ENCODE results near the gene OR1F1.

DNA sequence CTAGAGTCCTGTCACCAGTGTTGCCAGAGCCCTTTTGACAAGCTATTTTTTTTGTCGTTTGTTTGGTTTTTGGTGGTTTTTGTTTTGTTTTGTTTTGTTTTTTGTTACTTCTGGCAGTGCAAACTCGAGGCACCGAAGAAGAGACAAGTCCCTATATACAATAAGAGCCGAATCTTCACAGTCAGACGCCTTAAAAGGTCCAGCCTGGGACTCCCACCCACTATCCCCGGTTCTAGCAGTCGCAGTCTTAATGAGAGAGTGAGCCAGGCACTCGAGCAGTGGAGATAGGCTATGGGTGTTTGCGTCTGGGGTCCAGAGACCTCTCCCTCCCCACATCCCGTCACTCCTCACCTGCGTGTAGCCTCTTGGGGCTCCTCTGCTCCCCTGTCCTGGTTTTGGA, 1.9 kb downstream of the OR1F1 start:
- no peak for TF ChIP-seq EZH2 (IDR thresholded peaks at IDR 0.05; ENCODE audit: insufficient read depth, poor library complexity, severe bottlenecking)
- no peak for TF ChIP-seq EZH2phosphoT487 (IDR thresholded peaks at IDR 0.05; ENCODE audit: insufficient read depth, low read depth)

Measured in GM23248 (cell line).